Gastroesophageal sphincter (tissue), 3 donors: ENCODE measurements around the gene MAPK8IP2.

Experiments
- EP300 ChIP-seq: sonication (generic); formaldehyde crosslinking; IDR thresholded peaks from one replicate; pipeline ENCODE4 v1.6.1; 2017; ENCODE audit warnings: antibody characterized with exemption, mild to moderate bottlenecking
- POLR2A ChIP-seq, 2 donors: fragments of 450-650 bp; IDR thresholded peaks; one replicate each; pipeline ENCODE4 v1.6.1; 2017; ENCODE audit warnings: antibody characterized with exemption in 2 of 2, mild to moderate bottlenecking in 2 of 2, moderate library complexity in 1 of 2
- POLR2AphosphoS5 ChIP-seq: sonication (generic); formaldehyde crosslinking; IDR thresholded peaks from one replicate; pipeline ENCODE4 v1.6.1; 2017; ENCODE audit warnings: antibody characterized with exemption
- TF ChIP-seq, protein P1 (sequence below), 4 experiments: fragments of 200-600 bp in 2 of 4; fragments of 450-650 bp in 2 of 4; sonication (generic) in 1 of 4; IDR thresholded peaks; one replicate each; pipeline ENCODE4 v1.5.1; 2017 to 2019; ENCODE audit warnings: antibody characterized with exemption in 4 of 4, mild to moderate bottlenecking in 2 of 4, moderate library complexity in 2 of 4

DNA sequence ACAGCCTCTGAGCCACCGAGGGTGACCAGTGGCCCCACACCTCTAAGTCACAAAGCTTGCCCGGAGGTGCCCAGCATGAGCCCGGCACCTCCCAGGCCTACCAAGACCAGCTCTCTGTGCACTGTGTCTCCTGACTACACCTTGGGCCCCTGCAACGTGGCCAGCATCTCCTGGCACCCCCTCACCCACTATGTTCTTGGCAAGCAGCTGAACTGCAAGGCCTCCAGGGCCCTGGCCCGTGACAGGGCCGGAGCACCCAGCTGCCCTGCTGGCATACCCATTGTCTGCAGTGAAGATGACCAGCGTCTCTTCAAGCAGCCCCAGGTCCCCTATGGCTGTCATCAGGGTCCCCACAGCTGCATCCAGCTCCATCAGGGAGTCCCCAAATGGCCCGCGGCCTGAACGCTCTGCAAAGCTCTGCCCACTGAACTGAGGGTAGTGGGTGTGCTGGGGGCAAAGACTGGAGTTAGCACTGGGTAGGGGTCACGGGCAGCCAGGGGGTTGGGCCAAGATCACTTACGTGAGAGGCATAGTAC lies 25.8 kb downstream of the MAPK8IP2 start:
- TF ChIP-seq, protein P1, sequence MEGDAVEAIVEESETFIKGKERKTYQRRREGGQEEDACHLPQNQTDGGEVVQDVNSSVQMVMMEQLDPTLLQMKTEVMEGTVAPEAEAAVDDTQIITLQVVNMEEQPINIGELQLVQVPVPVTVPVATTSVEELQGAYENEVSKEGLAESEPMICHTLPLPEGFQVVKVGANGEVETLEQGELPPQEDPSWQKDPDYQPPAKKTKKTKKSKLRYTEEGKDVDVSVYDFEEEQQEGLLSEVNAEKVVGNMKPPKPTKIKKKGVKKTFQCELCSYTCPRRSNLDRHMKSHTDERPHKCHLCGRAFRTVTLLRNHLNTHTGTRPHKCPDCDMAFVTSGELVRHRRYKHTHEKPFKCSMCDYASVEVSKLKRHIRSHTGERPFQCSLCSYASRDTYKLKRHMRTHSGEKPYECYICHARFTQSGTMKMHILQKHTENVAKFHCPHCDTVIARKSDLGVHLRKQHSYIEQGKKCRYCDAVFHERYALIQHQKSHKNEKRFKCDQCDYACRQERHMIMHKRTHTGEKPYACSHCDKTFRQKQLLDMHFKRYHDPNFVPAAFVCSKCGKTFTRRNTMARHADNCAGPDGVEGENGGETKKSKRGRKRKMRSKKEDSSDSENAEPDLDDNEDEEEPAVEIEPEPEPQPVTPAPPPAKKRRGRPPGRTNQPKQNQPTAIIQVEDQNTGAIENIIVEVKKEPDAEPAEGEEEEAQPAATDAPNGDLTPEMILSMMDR (IDR thresholded peaks at IDR 0.05) = no peak
- no peak for TF ChIP-seq POLR2AphosphoS5
- no peak for TF ChIP-seq POLR2A (IDR thresholded peaks at IDR 0.05)
- no peak for TF ChIP-seq EP300
